HEK293 (cell line): Measurements from ENCODE around the gene ZNF594.

Experiments used
- MEIS1 ChIP-seq: sonication (generic); formaldehyde crosslinking; IDR thresholded peaks from 2 replicates; pipeline ENCODE4 v1.8.1; 2022; ENCODE audit warnings: missing genetic modification reagents, mild to moderate bottlenecking, borderline replicate concordance
- ZNF398 ChIP-seq: fragments of 450-650 bp; formaldehyde crosslinking; IDR thresholded peaks from 2 replicates; pipeline ENCODE4 v1.5.1; 2017; ENCODE audit warnings: missing biosample characterization, missing genetic modification characterization
- ZNF561 ChIP-seq: fragments of 450-650 bp; IDR thresholded peaks from 2 replicates; pipeline ENCODE4 v1.5.1; 2018; ENCODE audit warnings: missing biosample characterization, missing genetic modification characterization, borderline replicate concordance

- TF ChIP-seq ZNF398 (tag by site-specific recombination) (no peak), MEIS1 (CRISPR knock-in tag) (no peak), ZNF561 (tag by site-specific recombination) (no peak)
These were observed 8.3 kb downstream of the ZNF594 start for GRCh38 chr17:5183410-5183793.
